Activated B cell treated with CpG ODN at 0.5 μM for 24 hours (primary cell): ENCODE data around the gene SORCS1. TPM values are rescaled to one million over a fixed set of nuclear protein-coding genes. Genes with fewer than 3 reads are reported as not detected.

Experiments used
- ATAC-seq: fragments of 200-7000 bp; cut with Tn5 transposase; one replicate; pipeline ENCODE4 v1.10.0; 2021; ENCODE audit warnings: low read depth, mild to moderate bottlenecking, moderate library complexity
- CTCF ChIA-PET: fragments of 350-600 bp; sonication (Branson Sonifier 250); formaldehyde crosslinking; loops from one replicate; lab custom pipeline; 2021; ENCODE audit warnings: antibody characterized with exemption; lab: Charles Lee
- POLR2A ChIA-PET: fragments of 350-600 bp; sonication (Branson Sonifier 250); formaldehyde crosslinking; loops from one replicate; lab custom pipeline; 2021; ENCODE audit warnings: antibody characterized with exemption; lab: Charles Lee
- DNase-seq: peaks from one replicate; pipeline ENCODE4 v3.0.0; 2022
- H3K27ac Mint-ChIP-seq: one replicate; pipeline ENCODE4 v1.8.0; 2020; ENCODE audit warnings: mixed read lengths
- H3K27me3 Mint-ChIP-seq: one replicate; pipeline ENCODE4 v1.8.0; 2021; ENCODE audit warnings: mixed read lengths
- H3K36me3 Mint-ChIP-seq: one replicate; pipeline ENCODE4 v1.8.0; 2021; ENCODE audit warnings: low read depth, mixed read lengths
- H3K4me1 Mint-ChIP-seq: one replicate; pipeline ENCODE4 v1.8.0; 2021; ENCODE audit warnings: mixed read lengths
- H3K4me3 Mint-ChIP-seq: one replicate; pipeline ENCODE4 v1.8.0; 2020; ENCODE audit warnings: mild to moderate bottlenecking, mixed read lengths
- H3K9me3 Mint-ChIP-seq: one replicate; pipeline ENCODE4 v1.8.0; 2020; ENCODE audit warnings: mixed read lengths
- intact Hi-C: fragments of 100-400 bp; cut with micrococcal nuclease; formaldehyde crosslinking; loops from one replicate; pipeline ENCODE4 v1.15.1; 2024
- total RNA-seq: library from RNA; stranded (reverse); gene quantifications from 2 replicates; pipeline ENCODE4 v1.2.3, GENCODE V29; 2022
- TF ChIP-seq, protein P1 (sequence below): fragments of 200-600 bp; IDR thresholded peaks from one replicate; pipeline ENCODE4 v1.8.0; 2022; ENCODE audit warnings: antibody characterized with exemption, mild to moderate bottlenecking

The SORCS1 gene
- total RNA-seq, 1 donor from 2014 or later: not detected

DNA sequence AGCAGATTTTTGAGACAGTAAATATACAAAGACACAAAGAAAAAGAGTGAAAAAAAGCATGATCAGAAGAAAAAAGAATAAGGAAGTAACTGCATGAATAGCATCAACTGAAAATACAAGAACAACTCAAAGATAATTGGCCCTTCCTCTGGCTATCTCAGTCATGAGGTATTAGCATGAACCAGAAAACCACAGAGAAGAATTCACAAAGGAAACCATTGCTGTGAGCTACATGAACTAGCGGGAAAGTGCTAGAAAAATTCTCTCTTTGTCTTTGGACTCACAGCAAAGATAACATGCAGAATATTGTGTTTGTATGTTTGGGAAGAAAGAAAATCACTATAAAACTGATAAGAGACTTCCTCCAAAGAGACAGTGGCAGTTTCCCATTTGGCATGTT lies 82.9 kb downstream of the SORCS1 start:
- ATAC-seq (no peak), DNase-seq (no peak)
- H3K27ac Mint-ChIP-seq: no peak overlapping the region
- H3K27me3 Mint-ChIP-seq: no peaks in the 10 kb centered on the region
- intact Hi-C loops: no loop called here
- no peak overlapping the region for H3K4me3 Mint-ChIP-seq
- TF ChIP-seq, protein P1, sequence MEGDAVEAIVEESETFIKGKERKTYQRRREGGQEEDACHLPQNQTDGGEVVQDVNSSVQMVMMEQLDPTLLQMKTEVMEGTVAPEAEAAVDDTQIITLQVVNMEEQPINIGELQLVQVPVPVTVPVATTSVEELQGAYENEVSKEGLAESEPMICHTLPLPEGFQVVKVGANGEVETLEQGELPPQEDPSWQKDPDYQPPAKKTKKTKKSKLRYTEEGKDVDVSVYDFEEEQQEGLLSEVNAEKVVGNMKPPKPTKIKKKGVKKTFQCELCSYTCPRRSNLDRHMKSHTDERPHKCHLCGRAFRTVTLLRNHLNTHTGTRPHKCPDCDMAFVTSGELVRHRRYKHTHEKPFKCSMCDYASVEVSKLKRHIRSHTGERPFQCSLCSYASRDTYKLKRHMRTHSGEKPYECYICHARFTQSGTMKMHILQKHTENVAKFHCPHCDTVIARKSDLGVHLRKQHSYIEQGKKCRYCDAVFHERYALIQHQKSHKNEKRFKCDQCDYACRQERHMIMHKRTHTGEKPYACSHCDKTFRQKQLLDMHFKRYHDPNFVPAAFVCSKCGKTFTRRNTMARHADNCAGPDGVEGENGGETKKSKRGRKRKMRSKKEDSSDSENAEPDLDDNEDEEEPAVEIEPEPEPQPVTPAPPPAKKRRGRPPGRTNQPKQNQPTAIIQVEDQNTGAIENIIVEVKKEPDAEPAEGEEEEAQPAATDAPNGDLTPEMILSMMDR: no peak
- H3K9me3 Mint-ChIP-seq: no peaks in the 10 kb centered on the region
- ChIA-PET POLR2A (no interaction called here), CTCF (no interaction called here)
- no peaks in the 10 kb centered on the region for H3K4me1 Mint-ChIP-seq
- no peaks in the 10 kb centered on the region for H3K36me3 Mint-ChIP-seq

DNA sequence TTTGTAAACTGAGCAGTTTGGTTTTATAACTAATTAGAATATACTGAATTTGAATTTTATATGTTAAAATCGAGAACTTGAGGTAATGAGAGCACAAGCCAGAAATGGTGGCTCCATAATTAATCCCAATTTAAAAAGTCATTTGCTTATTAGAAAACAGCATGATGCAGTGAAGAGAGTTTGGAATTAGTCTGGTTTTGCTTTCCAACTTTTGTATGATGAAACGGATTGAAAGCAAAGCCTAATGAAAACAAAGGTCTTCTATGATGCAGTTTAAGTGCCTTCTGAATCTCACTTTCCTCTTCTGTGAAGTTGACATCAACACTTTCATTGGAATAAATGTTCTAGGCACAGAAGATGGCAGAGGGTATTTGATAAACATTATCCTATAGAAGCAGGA lies 89.4 kb downstream of the SORCS1 start:
- peaks cover 6% of the 10 kb centered on the region for H3K9me3 Mint-ChIP-seq
- no peaks in the 10 kb centered on the region for H3K4me1 Mint-ChIP-seq
- ChIA-PET POLR2A (no interaction called here), CTCF (no interaction called here)
- ATAC-seq (no peak), DNase-seq (no peak)
- TF ChIP-seq, protein P1: no peak
- no peaks in the 10 kb centered on the region for H3K36me3 Mint-ChIP-seq
- H3K4me3 Mint-ChIP-seq: no peak overlapping the region
- H3K27me3 Mint-ChIP-seq: no peaks in the 10 kb centered on the region
- no peak overlapping the region for H3K27ac Mint-ChIP-seq
- intact Hi-C loops: no loop called here

DNA sequence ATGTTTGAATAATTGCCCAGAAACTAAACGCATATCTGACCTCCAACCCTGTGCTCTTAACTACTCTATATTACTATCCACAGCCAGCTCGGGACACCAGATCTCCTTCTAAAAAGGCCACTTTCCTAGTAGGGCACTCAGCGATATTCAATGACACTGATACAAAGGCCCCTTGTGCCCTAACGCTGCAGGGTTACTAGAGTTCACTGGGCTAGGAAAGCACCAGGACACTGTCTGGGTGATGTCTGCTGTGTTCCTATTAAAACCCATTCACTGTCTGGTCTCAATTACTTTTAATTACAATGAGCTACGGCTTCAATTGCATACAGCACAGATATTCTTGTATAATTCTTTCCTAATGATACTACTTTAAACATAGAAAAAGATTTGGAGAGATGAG lies 91.7 kb downstream of the SORCS1 start:
- POLR2A ChIA-PET: no interaction called here
- ATAC-seq: no peak
- intact Hi-C loops: no loop called here
- Mint-ChIP-seq H3K4me3 (no peak overlapping the region), H3K9me3 (peaks cover 6% of the 10 kb centered on the region), H3K27me3 (no peaks in the 10 kb centered on the region), H3K4me1 (no peaks in the 10 kb centered on the region), H3K36me3 (no peaks in the 10 kb centered on the region), H3K27ac (no peak overlapping the region)
- DNase-seq: no peak
- TF ChIP-seq, protein P1: no peak
- CTCF ChIA-PET: no interaction called here

DNA sequence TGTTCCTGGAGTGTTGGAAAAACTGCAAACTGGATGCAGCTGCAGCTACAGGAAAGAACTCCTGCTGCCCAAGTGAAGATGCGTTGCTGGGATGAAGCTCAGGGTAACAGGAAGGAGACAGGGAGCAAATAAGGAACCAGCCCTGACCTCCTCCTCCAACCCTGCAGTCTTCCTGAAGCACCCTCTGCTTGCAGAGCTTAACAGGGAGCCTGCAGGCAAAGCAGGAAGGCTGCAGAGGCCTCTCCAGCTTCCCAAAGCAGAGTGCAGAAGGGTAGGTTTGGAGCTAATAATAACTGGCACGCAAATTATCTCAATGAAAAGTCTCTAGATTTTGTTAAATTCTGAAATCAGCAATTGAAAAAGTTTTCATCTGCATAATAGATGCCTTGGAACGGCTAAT lies 92.5 kb downstream of the SORCS1 start:
- TF ChIP-seq, protein P1: no peak
- ChIA-PET CTCF (no interaction called here), POLR2A (interaction anchor here (0.6 kb wide), 1 partner anchor 42 kb away, joined by 4 read pairs; no protein-coding TSS in a partner anchor)
- ATAC-seq (no peak), DNase-seq (no peak)
- Mint-ChIP-seq H3K27me3 (no peaks in the 10 kb centered on the region), H3K4me3 (no peak overlapping the region), H3K36me3 (no peaks in the 10 kb centered on the region), H3K4me1 (no peaks in the 10 kb centered on the region), H3K27ac (no peak overlapping the region), H3K9me3 (peaks cover 6% of the 10 kb centered on the region)
- intact Hi-C loops: no loop called here

DNA sequence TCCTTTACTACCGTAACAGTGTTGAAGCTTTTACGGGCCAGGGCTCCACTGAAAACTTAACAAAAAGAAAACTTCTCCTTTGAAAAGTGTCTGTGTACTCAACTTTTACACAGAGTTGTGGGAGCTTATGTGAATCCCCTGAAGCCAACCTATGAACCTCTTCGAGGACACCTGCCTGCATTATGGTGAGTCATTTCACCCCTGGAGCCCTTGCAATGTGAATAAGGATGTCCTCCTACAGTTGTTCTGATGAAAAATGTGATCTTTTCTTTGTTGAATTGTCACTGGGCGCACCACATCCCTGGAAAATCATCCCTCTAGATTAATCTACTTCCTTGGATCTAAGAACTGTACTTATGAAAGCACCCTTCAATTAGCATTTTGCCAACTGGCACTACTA lies 93.2 kb downstream of the SORCS1 start:
- TF ChIP-seq, protein P1: no peak
- Mint-ChIP-seq H3K4me3 (no peak overlapping the region), H3K27ac (no peak overlapping the region), H3K4me1 (no peaks in the 10 kb centered on the region), H3K27me3 (no peaks in the 10 kb centered on the region), H3K9me3 (peaks cover 6% of the 10 kb centered on the region), H3K36me3 (no peaks in the 10 kb centered on the region)
- no peak for ATAC-seq
- ChIA-PET CTCF (no interaction called here), POLR2A (interaction anchor here (0.6 kb wide), 1 partner anchor 41 kb away, joined by 4 read pairs; no protein-coding TSS in a partner anchor)
- intact Hi-C loops: no loop called here
- no peak for DNase-seq
